K562 (cell line): Measurements from ENCODE around the gene ACTN1. TPM values are rescaled to one million over a fixed set of nuclear protein-coding genes. Genes with fewer than 3 reads are reported as not detected.

ENCODE experiments used
- ATAC-seq: fragments of 200-7000 bp; cut with Tn5 transposase; 3 replicates; pipeline ENCODE4 v1.9.1; 2020; ENCODE audit warnings: moderate library complexity
- BruUV-seq: library from RNA; stranded (reverse); fragments of 400-500 nt; replicated peaks from 2 replicates; lab custom pipeline; 2021; lab: Mats Ljungman, UMichigan
- CTCF ChIA-PET: fragments of 300-600 bp; formaldehyde crosslinking; extraction: SDS; loops from one replicate; lab custom pipeline; 2021; ENCODE audit warnings: low intra/inter-chr PET ratio; lab: Yijun Ruan, JAX
- POLR2A ChIA-PET: fragments of 300-600, 350-650 bp; sonication (Branson Sonifier 250); formaldehyde crosslinking; extraction: SDS; loops from one replicate; lab custom pipeline; 2021; ENCODE audit warnings: antibody characterized with exemption, inconsistent platforms; lab: Yijun Ruan, JAX
- DNase-seq, 4 experiments: peaks; one replicate each; pipeline versions ENCODE4 v3.0.0 to v3.0.0-alpha.2; 2011 to 2018; ENCODE audit warnings: low spot score in 3 of 4, mixed read lengths in 3 of 4; ENCODE audit errors: extremely low read depth in 1 of 4
- FAIRE-seq: peaks from 2 replicates; lab custom pipeline; 2011; peaks lifted over from hg19 to GRCh38; lab: Jason Lieb, UNC
- H2AFZ ChIP-seq: 2 replicates; pipeline ENCODE4 v1.6.0; 2011; ENCODE audit warnings: low read depth, low read length, control low read depth, inconsistent platforms
- H3K27ac ChIP-seq: fragments of 200-600 bp; 3 replicates; pipeline ENCODE4 v1.8.0; 2011; ENCODE audit warnings: low read depth, mild to moderate bottlenecking, control low read depth, inconsistent platforms, low read length, moderate library complexity, mixed read lengths; ENCODE audit errors: extremely low read depth
- H3K27me3 ChIP-seq, 2 experiments: fragments of 300-600 bp in 1 of 2; 2 replicates in 1 of 2; 3 replicates in 1 of 2; pipeline versions ENCODE4 v1.6.0 to v1.8.0; 2011; ENCODE audit warnings: inconsistent platforms in 2 of 2, low read length in 2 of 2, mild to moderate bottlenecking in 1 of 2, mixed read lengths in 1 of 2, moderate library complexity in 1 of 2; ENCODE audit not compliant: control insufficient read depth in 2 of 2, insufficient read depth in 2 of 2
- H3K36me3 ChIP-seq: fragments of 300-600 bp; 3 replicates; pipeline ENCODE4 v1.8.0; 2011; ENCODE audit warnings: mild to moderate bottlenecking, low read length, inconsistent platforms; ENCODE audit not compliant: control insufficient read depth, insufficient read depth
- H3K4me1 ChIP-seq, 2 experiments: fragments of 200-600 bp in 1 of 2; replicated peaks in 1 of 2; 2 replicates in 1 of 2; 3 replicates in 1 of 2; pipeline versions ENCODE4 v1.5.1 to v1.8.0; 2011; ENCODE audit warnings: inconsistent platforms in 2 of 2, low read length in 2 of 2, mild to moderate bottlenecking in 1 of 2, mixed read lengths in 1 of 2, moderate library complexity in 1 of 2; ENCODE audit not compliant: control insufficient read depth in 2 of 2, insufficient read depth in 2 of 2
- H3K4me2 ChIP-seq: 2 replicates; pipeline ENCODE4 v1.6.1; 2011; ENCODE audit warnings: low read length, control low read depth, inconsistent platforms, mixed read lengths; ENCODE audit not compliant: insufficient read depth
- H3K4me3 ChIP-seq: fragments of 200-600 bp; sonication (generic), shearing (Covaris generic); 2 replicates; pipeline ENCODE4 v1.5.1; 2016; ENCODE audit warnings: control low read depth, inconsistent platforms
- H3K79me2 ChIP-seq: fragments of 200-600 bp; 3 replicates; pipeline ENCODE4 v1.8.0; 2011; ENCODE audit warnings: low read length, inconsistent platforms; ENCODE audit not compliant: control insufficient read depth, insufficient read depth
- H3K9ac ChIP-seq, 2 experiments: 2 replicates each; pipeline versions ENCODE4 v1.6.0 to v1.6.1; 2011; ENCODE audit warnings: low read depth in 2 of 2, low read length in 2 of 2, control low read depth in 1 of 2, inconsistent platforms in 1 of 2, mild to moderate bottlenecking in 1 of 2, mixed read lengths in 1 of 2; ENCODE audit not compliant: insufficient read depth in 1 of 2
- H3K9me1 ChIP-seq: one replicate; pipeline ENCODE4 v1.6.0; 2011; ENCODE audit warnings: inconsistent platforms, mild to moderate bottlenecking, low read length, moderate library complexity; ENCODE audit not compliant: control insufficient read depth, insufficient read depth
- H3K9me3 ChIP-seq: replicated peaks from 2 replicates; pipeline ENCODE4 v1.5.1; 2011; ENCODE audit warnings: low read depth, low read length, inconsistent platforms; ENCODE audit not compliant: control insufficient read depth, insufficient read depth
- H4K20me1 ChIP-seq: replicated peaks from 2 replicates; pipeline ENCODE4 v1.6.1; 2011; ENCODE audit warnings: low read length, inconsistent platforms, mixed read lengths; ENCODE audit not compliant: control insufficient read depth, insufficient read depth
- ATF6 ChIP-seq: sonication (generic); formaldehyde crosslinking; IDR thresholded peaks from 2 replicates; pipeline ENCODE4 v1.4.0; 2020; ENCODE audit warnings: mild to moderate bottlenecking, missing genetic modification reagents
- CHD4 ChIP-seq: fragments of 200-600 bp; sonication (generic); IDR thresholded peaks from 3 replicates; pipeline ENCODE4 v1.6.1; 2012; ENCODE audit warnings: low read depth, mild to moderate bottlenecking, mixed read lengths, low read length, inconsistent platforms; ENCODE audit not compliant: insufficient read depth, insufficient replicate concordance, poor library complexity, severe bottlenecking
- EWSR1 ChIP-seq: fragments of 450-650 bp; IDR thresholded peaks from 2 replicates; pipeline ENCODE4 v1.6.1; 2018; ENCODE audit warnings: borderline replicate concordance, mild to moderate bottlenecking, low read depth, moderate library complexity; ENCODE audit not compliant: partially characterized antibody
- IFI16 ChIP-seq: fragments of 250-450 bp; sonication (Bioruptor Pico); IDR thresholded peaks from 2 replicates; pipeline ENCODE4 v2.1.2; 2022; ENCODE audit warnings: mild to moderate bottlenecking, inconsistent platforms
- MBD2 ChIP-seq: sonication (generic); IDR thresholded peaks from 2 replicates; pipeline ENCODE4 v1.6.1; 2016; ENCODE audit warnings: low read depth, borderline replicate concordance
- SP2 ChIP-seq: IDR thresholded peaks from 2 replicates; pipeline ENCODE4 v1.6.1; 2011; ENCODE audit warnings: mild to moderate bottlenecking, low read depth, low read length, moderate library complexity; ENCODE audit not compliant: poor library complexity, severe bottlenecking; ENCODE audit errors: extremely low read depth
- ZNF518B ChIP-seq: fragments of 250-450 bp; sonication (Bioruptor Pico); IDR thresholded peaks from 2 replicates; pipeline ENCODE4 v1.5.0; 2021; ENCODE audit warnings: mild to moderate bottlenecking, moderate library complexity
- ZNF592 ChIP-seq: fragments of 450-650 bp; IDR thresholded peaks from 2 replicates; pipeline ENCODE4 v1.6.1; 2017; ENCODE audit warnings: antibody characterized with exemption, mild to moderate bottlenecking
- WGBS: fragments of 100-300 bp; shearing (Covaris generic); methylation state at CpG from one replicate; pipeline ENCODE4 v1.1.6; 2016; ENCODE audit warnings: low coverage, mixed read lengths; ENCODE audit not compliant: insufficient coverage; ENCODE audit errors: missing lambda C conversion rate; 5-methylcytosine and 5-hydroxymethylcytosine counted together
- in situ Hi-C: fragments of 300-500 bp; cut with MboI; formaldehyde crosslinking; loops from 4 replicates; pipeline ENCODE4 v1.15.0; 2018; ENCODE audit warnings: inconsistent platforms, mixed read lengths
- intact Hi-C: fragments of 100-400 bp; cut with micrococcal nuclease; formaldehyde crosslinking; loops from 2 replicates; pipeline ENCODE4 v1.14.2; 2022
- polyA plus RNA-seq, 8 experiments: library from polyadenylated mRNA; depleted of rRNA in 4 of 8; stranded (reverse) in 5 of 8; unstranded in 3 of 8; fragments of >200 nt; fragmentation: Nextera tagmentation in 2 of 8; fragmentation: Illumina TruSeq in 1 of 8; extraction: Ambion mirVana in 2 of 8; extraction: Trizol in 1 of 8; gene quantifications; 2 replicates each; pipeline versions ENCODE4 v1.2.1 to v1.2.3, GENCODE V29; 2011 to 2014; ENCODE audit warnings: inconsistent platforms in 1 of 8, missing spikeins in 1 of 8
- total RNA-seq, 7 experiments: library from RNA; depleted of rRNA in 6 of 7; stranded (reverse); fragments of >200 nt in 6 of 7; fragmentation: Illumina TruSeq in 2 of 7; extraction: Trizol in 2 of 7; gene quantifications; 2 replicates each; pipeline versions ENCODE4 v1.2.1 to v1.2.3, GENCODE V29; 2011 to 2021; ENCODE audit warnings: low replicate concordance in 1 of 7
- TF ChIP-seq, protein P1 (sequence below): sonication (generic); formaldehyde crosslinking; IDR thresholded peaks from 2 replicates; pipeline ENCODE4 v1.8.1; 2023; ENCODE audit warnings: mild to moderate bottlenecking, missing genetic modification reagents

Gene ACTN1
- total and polyA plus RNA-seq, 9 of the 15 experiments (the other 6 are each of a cell fraction or from before 2014, with no cell fraction given) = 2.2 to 67.7 (median 34.5) TPM

GRCh38 chr14:68880581-68881105, 98.5 kb downstream of the ACTN1 start:
- Histone ChIP-seq H3K79me2 (no peaks in the 10 kb centered on the region), H3K9me3 (no peaks in the 10 kb centered on the region), H3K27me3 (no peaks in the 10 kb centered on the region), H4K20me1 (no peaks in the 10 kb centered on the region), H3K36me3 (peaks cover 68% of the 10 kb centered on the region; the same call in 2 of the 3 replicates), H3K4me3 (no peak overlapping the region), H3K9me1 (no peaks in the 10 kb centered on the region), H3K9ac (no peak overlapping the region), H3K27ac (no peak overlapping the region), H2AFZ (no peak overlapping the region), H3K4me2 (no peak overlapping the region), H3K4me1 (no peaks in the 10 kb centered on the region)
- intact Hi-C loops = no loop called here
- FAIRE-seq = no peak
- DNase-seq = no peak
- 85% methylated on average over 6 of the region's 9 CpGs for WGBS
- POLR2A ChIA-PET = interaction anchor here (0.6 kb wide), 1 partner anchor 266 kb away, joined by 3 read pairs; no protein-coding TSS in a partner anchor
- CTCF ChIA-PET = no interaction called here
- no TSS peak for BruUV-seq
- no peak for ATAC-seq
- in situ Hi-C loops = no loop called here
- TF ChIP-seq, protein P1, sequence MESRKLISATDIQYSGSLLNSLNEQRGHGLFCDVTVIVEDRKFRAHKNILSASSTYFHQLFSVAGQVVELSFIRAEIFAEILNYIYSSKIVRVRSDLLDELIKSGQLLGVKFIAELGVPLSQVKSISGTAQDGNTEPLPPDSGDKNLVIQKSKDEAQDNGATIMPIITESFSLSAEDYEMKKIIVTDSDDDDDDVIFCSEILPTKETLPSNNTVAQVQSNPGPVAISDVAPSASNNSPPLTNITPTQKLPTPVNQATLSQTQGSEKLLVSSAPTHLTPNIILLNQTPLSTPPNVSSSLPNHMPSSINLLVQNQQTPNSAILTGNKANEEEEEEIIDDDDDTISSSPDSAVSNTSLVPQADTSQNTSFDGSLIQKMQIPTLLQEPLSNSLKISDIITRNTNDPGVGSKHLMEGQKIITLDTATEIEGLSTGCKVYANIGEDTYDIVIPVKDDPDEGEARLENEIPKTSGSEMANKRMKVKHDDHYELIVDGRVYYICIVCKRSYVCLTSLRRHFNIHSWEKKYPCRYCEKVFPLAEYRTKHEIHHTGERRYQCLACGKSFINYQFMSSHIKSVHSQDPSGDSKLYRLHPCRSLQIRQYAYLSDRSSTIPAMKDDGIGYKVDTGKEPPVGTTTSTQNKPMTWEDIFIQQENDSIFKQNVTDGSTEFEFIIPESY = no peak
- no peak for TF ChIP-seq ZNF518B (CRISPR knock-in tag)
- TF ChIP-seq ZNF592 = no peak
- no peak for TF ChIP-seq IFI16
- TF ChIP-seq SP2 = no peak
- no peak for TF ChIP-seq CHD4
- no peak for TF ChIP-seq EWSR1
- TF ChIP-seq MBD2 = no peak
- TF ChIP-seq ATF6 = no peak
